Measurements from ENCODE around the gene ATXN7L1.

ATXN7L1 gene

GRCh38 chr7:105689067-105689819 lies 187.2 kb downstream of the ATXN7L1 start:
- H3K4me3 ChIP-seq (ENCODE audit: low read length), result no peak overlapping the region
- no peak for TF ChIP-seq ZNF274 (IDR thresholded peaks at IDR 0.05; ENCODE audit: low read depth, low read length)

GRCh38 chr7:105688617-105689016 lies 187.8 kb downstream of the ATXN7L1 start:
- no peak overlapping the region for H3K4me3 ChIP-seq (ENCODE audit: low read length)
- TF ChIP-seq ZNF274 (IDR thresholded peaks at IDR 0.05; ENCODE audit: low read depth, low read length), result no peak

- H3K4me3 ChIP-seq (ENCODE audit: low read length), result no peak overlapping the region
- TF ChIP-seq ZNF274 (IDR thresholded peaks at IDR 0.05; ENCODE audit: low read depth, low read length), result no peak
These were observed 191.2 kb downstream of the ATXN7L1 start for GRCh38 chr7:105685161-105685560.

GRCh38 chr7:105682341-105683060 lies 193.9 kb downstream of the ATXN7L1 start:
- H3K4me3 ChIP-seq (ENCODE audit: low read length), result no peak overlapping the region
- no peak for TF ChIP-seq ZNF274 (IDR thresholded peaks at IDR 0.05; ENCODE audit: low read depth, low read length)

- no peak overlapping the region for H3K4me3 ChIP-seq (ENCODE audit: low read length)
- no peak for TF ChIP-seq ZNF274 (IDR thresholded peaks at IDR 0.05; ENCODE audit: low read depth, low read length)
These were observed 195.8 kb downstream of the ATXN7L1 start for GRCh38 chr7:105680505-105681187.

- TF ChIP-seq ZNF274 (IDR thresholded peaks at IDR 0.05; ENCODE audit: low read depth, low read length), result no peak
- H3K4me3 ChIP-seq (ENCODE audit: low read length), result peak overlapping the region; percentile 15; the same call in 1 of the 2 replicates
These were observed 197.4 kb downstream of the ATXN7L1 start for GRCh38 chr7:105678811-105679495.

- peak overlapping the region; percentile 17; the same call in 1 of the 2 replicates for H3K4me3 ChIP-seq (ENCODE audit: low read length)
- no peak for TF ChIP-seq ZNF274 (IDR thresholded peaks at IDR 0.05; ENCODE audit: low read depth, low read length)
These were observed 198.4 kb downstream of the ATXN7L1 start for GRCh38 chr7:105677817-105678573.

GRCh38 chr7:105677410-105677730 lies 199.0 kb downstream of the ATXN7L1 start:
- no peak for TF ChIP-seq ZNF274 (IDR thresholded peaks at IDR 0.05; ENCODE audit: low read depth, low read length)
- no peak overlapping the region; the same call in 1 of the 2 replicates for H3K4me3 ChIP-seq (ENCODE audit: low read length)

GRCh38 chr7:105675934-105676371 lies 200.4 kb downstream of the ATXN7L1 start:
- H3K4me3 ChIP-seq (ENCODE audit: low read length), result no peak overlapping the region

GRCh38 chr7:105674200-105674920 lies 202.0 kb downstream of the ATXN7L1 start:
- TF ChIP-seq ZNF274 (IDR thresholded peaks at IDR 0.05; ENCODE audit: low read depth, low read length), result no peak

More at GRCh38 chr7:105675934-105676371, 200.4 kb downstream of the ATXN7L1 start:
- no peak for TF ChIP-seq ZNF274 (IDR thresholded peaks at IDR 0.05; ENCODE audit: low read depth, low read length)

GRCh38 chr7:105673367-105674084 lies 202.9 kb downstream of the ATXN7L1 start:
- TF ChIP-seq ZNF274 (IDR thresholded peaks at IDR 0.05; ENCODE audit: low read depth, low read length), result no peak
- H3K4me3 ChIP-seq (ENCODE audit: low read length), result no peak overlapping the region

More at GRCh38 chr7:105674200-105674920, 202.0 kb downstream of the ATXN7L1 start:
- H3K4me3 ChIP-seq (ENCODE audit: low read length), result no peak overlapping the region

- no peak overlapping the region for H3K4me3 ChIP-seq (ENCODE audit: low read length)
- no peak for TF ChIP-seq ZNF274 (IDR thresholded peaks at IDR 0.05; ENCODE audit: low read depth, low read length)
These were observed 203.6 kb downstream of the ATXN7L1 start for GRCh38 chr7:105672801-105673200.

All from GM08714 (cell line).